IPS-20b (cell line): Measurements from ENCODE around the gene FMNL2.

Source experiments
- H3K27ac ChIP-seq: one replicate; pipeline ENCODE4 v1.5.1; 2013; ENCODE audit warnings: low read length
- H3K27me3 ChIP-seq: 2 replicates; pipeline ENCODE4 v1.6.1; 2013; ENCODE audit warnings: mild to moderate bottlenecking, low read length, inconsistent platforms; ENCODE audit not compliant: insufficient read depth
- H3K36me3 ChIP-seq: 2 replicates; pipeline ENCODE4 v1.6.1; 2013; ENCODE audit warnings: low read depth, mild to moderate bottlenecking, inconsistent platforms, low read length, moderate library complexity; ENCODE audit not compliant: insufficient read depth
- H3K4me1 ChIP-seq: 2 replicates; pipeline ENCODE4 v1.6.1; 2013; ENCODE audit warnings: mild to moderate bottlenecking, control low read depth, inconsistent platforms, low read length, moderate library complexity; ENCODE audit not compliant: insufficient read depth
- H3K4me3 ChIP-seq: 2 replicates; pipeline ENCODE4 v1.5.1; 2013; ENCODE audit warnings: mild to moderate bottlenecking, low read length, inconsistent platforms
- H3K9ac ChIP-seq: 2 replicates; pipeline ENCODE4 v1.6.1; 2013; ENCODE audit warnings: low read depth, mild to moderate bottlenecking, inconsistent platforms, low read length, moderate library complexity
- H3K9me3 ChIP-seq: 2 replicates; pipeline ENCODE4 v1.6.1; 2013; ENCODE audit warnings: mild to moderate bottlenecking, low read depth, low read length, inconsistent platforms; ENCODE audit not compliant: insufficient read depth

Gene FMNL2

DNA sequence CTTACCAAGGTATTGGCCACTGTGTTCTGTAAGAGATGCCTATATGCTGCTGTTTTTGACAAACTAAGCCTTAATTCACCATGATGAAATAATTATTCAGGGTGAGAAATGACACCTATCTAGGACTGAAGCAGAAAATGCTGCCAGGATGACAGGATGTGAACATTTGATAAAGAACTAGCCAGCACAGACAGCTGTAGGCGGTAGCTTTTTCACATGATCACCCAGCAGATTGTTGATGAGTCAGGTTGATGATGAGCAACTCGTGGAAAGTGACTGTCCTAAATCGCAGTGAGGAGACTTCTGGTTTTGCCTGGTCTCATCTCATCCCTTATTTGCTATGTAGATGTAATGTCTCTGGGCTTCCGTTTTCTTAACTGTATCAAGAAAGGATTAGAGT is 238.2 kb downstream of the FMNL2 start:
- H3K9me3 ChIP-seq, result no peaks in the 10 kb centered on the region
- H3K36me3 ChIP-seq, result no peaks in the 10 kb centered on the region
- H3K27me3 ChIP-seq, result no peaks in the 10 kb centered on the region
- no peak overlapping the region for H3K27ac ChIP-seq
- no peak overlapping the region for H3K9ac ChIP-seq
- H3K4me3 ChIP-seq, result no peak overlapping the region
- H3K4me1 ChIP-seq, result peaks cover 4% of the 10 kb centered on the region; the same call in 1 of the 2 replicates

DNA sequence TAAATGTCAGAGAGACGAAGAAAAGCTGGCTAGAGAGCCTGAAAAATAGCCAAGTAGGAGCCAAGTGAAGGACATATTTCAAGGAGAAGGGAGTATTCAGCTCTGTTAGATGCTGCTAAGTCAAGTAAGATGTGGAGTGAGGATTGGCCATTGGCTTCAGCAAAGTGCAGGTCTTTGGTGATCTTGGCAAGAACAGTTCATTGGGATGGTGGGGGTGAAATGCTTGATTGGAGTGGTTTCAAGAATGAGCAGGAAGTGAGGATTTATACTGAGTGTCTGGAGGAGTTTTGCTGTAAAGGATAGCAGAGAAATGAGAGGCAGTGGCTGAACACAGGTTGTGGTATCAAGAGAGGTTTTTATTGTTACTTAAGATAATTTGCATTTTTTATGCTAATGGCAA is 242.6 kb downstream of the FMNL2 start:
- no peaks in the 10 kb centered on the region for H3K9me3 ChIP-seq
- H3K36me3 ChIP-seq, result peaks cover 19% of the 10 kb centered on the region
- 0 out of 2 replicates have a peak, but pooled peaks cover 4% of the 10 kb centered on the region for H3K4me1 ChIP-seq
- H3K27me3 ChIP-seq, result no peaks in the 10 kb centered on the region
- no peak overlapping the region for H3K9ac ChIP-seq
- no peak overlapping the region for H3K4me3 ChIP-seq
- no peak overlapping the region for H3K27ac ChIP-seq

DNA sequence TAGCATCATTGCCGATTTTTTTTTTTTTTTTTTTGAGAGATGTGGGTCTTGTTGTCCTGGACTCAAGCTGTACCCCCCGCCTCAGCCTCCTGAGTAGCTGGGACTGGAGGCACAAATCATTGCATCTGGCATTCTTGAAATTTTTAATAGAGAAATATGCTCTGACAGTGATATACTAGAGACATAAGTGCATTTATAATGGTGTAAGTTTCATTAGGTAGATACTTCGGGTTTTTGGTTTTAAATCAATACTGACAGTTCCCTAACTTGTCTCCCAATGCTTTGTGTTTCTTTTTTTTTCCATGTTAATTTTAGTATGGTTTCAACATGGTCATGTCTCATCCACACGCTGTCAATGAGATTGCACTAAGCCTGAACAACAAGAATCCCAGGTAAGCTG is 243.6 kb downstream of the FMNL2 start:
- Histone ChIP-seq H3K27ac (no peak overlapping the region), H3K4me3 (no peak overlapping the region), H3K36me3 (peaks cover 27% of the 10 kb centered on the region), H3K27me3 (no peaks in the 10 kb centered on the region), H3K4me1 (0 out of 2 replicates have a peak, but pooled peaks cover 4% of the 10 kb centered on the region), H3K9ac (no peak overlapping the region), H3K9me3 (no peaks in the 10 kb centered on the region)

DNA sequence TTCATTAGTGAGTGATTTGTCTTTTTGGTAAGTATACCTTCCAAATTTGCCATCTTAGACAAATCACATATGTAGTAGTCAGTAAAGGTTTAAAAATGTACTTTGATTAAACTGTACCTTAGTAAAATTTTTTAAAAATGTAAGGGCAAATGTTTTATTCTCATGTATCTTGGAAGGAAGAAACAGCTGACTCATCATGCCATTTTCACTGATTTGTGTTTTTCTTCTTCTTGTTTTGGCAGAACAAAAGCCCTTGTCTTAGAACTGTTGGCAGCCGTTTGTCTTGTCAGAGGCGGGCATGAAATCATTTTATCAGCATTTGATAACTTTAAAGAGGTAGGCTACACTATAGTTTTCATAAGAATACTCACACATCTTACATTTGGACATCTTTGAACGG is 245.7 kb downstream of the FMNL2 start:
- Histone ChIP-seq H3K9ac (no peak overlapping the region), H3K4me3 (no peak overlapping the region), H3K27ac (no peak overlapping the region), H3K4me1 (0 out of 2 replicates have a peak, but pooled peaks cover 4% of the 10 kb centered on the region), H3K9me3 (no peaks in the 10 kb centered on the region), H3K36me3 (peaks cover 30% of the 10 kb centered on the region), H3K27me3 (no peaks in the 10 kb centered on the region)

DNA sequence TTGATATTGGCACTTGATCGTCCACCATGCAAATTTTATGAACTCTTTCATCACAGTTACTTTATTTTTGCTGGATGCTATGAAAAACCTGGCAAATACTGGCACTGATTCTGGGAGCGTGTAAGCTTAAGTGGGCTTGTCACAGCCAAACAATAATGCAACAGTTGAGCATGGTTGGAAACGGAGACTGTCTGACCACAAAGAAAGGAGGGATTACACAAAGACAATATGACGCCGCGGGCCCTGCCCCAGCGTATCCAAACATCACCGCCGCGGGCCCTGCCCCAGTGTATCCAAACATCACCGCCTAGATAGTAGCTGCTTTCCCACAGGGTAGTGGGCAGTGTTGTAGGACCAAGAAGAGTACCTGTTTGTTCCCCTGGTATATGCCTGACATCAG is 246.4 kb downstream of the FMNL2 start:
- H3K9ac ChIP-seq, result no peak overlapping the region
- H3K9me3 ChIP-seq, result no peaks in the 10 kb centered on the region
- H3K4me1 ChIP-seq, result 0 out of 2 replicates have a peak, but pooled peaks cover 4% of the 10 kb centered on the region
- H3K4me3 ChIP-seq, result no peak overlapping the region
- H3K36me3 ChIP-seq, result peaks cover 30% of the 10 kb centered on the region
- no peaks in the 10 kb centered on the region for H3K27me3 ChIP-seq
- no peak overlapping the region for H3K27ac ChIP-seq

DNA sequence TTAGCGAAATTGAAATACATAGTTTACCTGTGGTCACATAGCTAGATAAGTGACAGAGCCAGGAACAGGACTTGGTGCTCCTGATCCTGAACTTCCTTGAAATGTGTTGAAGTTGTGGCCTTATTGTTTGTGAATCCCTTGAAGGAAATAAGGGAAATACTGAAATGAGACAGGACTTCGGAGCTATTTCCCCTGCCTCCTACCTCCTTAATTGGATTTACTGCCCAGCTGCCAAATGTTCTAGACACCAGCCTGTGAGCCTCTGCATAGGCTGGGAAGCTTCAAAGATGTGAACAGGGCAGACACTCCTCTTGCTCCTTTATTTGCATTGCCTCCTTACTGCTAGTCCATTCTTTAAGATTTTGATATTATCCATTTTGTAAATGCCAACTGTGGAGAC is 247.1 kb downstream of the FMNL2 start:
- Histone ChIP-seq H3K36me3 (peaks cover 30% of the 10 kb centered on the region), H3K27ac (no peak overlapping the region), H3K9ac (no peak overlapping the region), H3K9me3 (no peaks in the 10 kb centered on the region), H3K4me3 (no peak overlapping the region), H3K4me1 (0 out of 2 replicates have a peak, but pooled peaks cover 4% of the 10 kb centered on the region), H3K27me3 (no peaks in the 10 kb centered on the region)

DNA sequence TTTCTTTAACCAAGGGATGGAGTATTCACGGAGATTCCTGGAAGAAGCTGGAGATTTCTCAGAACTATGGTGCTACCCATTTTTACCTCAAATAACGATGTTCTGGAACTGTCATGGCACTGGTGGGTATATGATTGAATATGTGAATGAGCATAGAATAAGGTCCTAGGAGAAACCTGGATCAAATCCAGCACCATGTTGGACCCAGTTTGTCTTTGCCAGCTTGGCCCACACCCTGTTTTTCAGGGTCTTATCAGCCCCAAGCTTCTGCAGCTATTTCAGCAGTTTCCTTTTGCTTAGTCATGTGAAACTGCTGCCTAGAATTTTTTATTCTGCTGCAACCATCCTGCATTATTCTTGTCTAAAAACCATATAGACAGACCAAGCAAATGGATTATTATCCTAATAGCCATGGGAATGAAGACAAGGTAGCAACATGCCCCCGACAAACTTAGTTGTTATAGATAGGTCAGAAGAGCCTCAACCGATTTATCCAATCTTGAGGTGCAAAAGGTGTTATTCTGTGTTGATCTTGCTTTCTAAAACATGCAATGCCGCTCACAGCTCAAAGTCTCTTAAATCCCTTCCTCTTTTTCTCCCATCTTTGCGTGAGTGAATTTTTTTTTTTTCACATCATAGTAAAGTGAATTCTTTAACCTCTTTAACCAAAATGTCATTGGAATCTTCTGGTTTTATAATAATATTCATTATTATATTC is 248.7 kb downstream of the FMNL2 start:
- no peaks in the 10 kb centered on the region for H3K9me3 ChIP-seq
- no peak overlapping the region for H3K9ac ChIP-seq
- no peak overlapping the region for H3K27ac ChIP-seq
- no peaks in the 10 kb centered on the region for H3K4me1 ChIP-seq
- no peak overlapping the region for H3K4me3 ChIP-seq
- no peaks in the 10 kb centered on the region for H3K27me3 ChIP-seq
- peaks cover 30% of the 10 kb centered on the region for H3K36me3 ChIP-seq

DNA sequence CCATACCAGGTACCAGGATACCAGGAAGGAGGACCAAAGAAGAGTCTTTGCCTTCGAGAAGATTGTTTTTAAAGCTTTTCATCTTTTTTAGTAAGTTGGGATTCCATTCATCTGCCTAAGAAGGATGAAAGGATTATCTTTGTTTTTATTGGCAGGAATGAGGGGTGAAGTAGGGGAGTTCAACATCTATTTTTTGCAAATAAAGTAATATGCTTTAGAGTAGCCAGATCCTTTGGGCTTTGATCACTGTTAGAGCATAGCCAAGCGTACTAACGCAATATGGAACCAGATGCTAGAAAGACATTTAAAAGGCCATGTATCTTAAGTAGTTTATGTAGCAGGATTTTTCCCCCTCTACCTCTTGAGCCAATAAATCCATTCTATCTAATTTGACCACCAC is 249.3 kb downstream of the FMNL2 start:
- H3K27me3 ChIP-seq, result no peaks in the 10 kb centered on the region
- no peak overlapping the region for H3K4me3 ChIP-seq
- peaks cover 26% of the 10 kb centered on the region for H3K36me3 ChIP-seq
- H3K9ac ChIP-seq, result no peak overlapping the region
- no peaks in the 10 kb centered on the region for H3K9me3 ChIP-seq
- H3K27ac ChIP-seq, result no peak overlapping the region
- H3K4me1 ChIP-seq, result no peaks in the 10 kb centered on the region

DNA sequence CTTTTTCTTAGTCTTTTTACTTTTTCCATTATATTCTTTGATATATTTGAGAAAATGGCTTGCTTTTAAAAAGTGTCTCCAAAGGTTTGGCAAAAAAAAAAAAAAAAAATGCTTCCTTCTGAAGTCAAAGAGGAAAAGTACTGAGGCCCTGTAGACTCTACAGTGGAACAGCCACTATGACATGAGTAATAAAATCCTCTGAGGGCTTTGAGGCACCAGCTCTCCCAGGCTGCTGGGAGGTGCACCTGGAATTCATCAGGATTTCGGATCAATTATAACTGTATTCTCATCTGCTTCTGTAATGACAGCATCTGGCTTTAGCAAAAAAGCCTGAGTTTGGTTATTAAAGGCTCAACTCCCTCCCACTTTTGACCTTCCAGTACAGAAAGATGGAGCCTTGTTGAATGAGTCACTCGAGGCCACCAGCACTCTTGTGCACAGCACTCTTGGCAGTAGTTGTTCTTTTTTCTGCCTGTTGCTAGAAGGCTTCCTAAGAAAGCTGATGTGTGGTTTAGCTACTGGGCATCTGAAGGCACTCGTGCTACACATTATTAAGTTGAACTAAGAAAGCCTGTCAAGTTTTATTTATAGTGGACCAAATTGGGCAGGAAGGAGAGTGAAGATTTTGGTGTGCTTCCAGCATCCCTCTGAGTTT is 251.0 kb downstream of the FMNL2 start:
- Histone ChIP-seq H3K36me3 (peaks cover 20% of the 10 kb centered on the region), H3K4me1 (no peaks in the 10 kb centered on the region)

DNA sequence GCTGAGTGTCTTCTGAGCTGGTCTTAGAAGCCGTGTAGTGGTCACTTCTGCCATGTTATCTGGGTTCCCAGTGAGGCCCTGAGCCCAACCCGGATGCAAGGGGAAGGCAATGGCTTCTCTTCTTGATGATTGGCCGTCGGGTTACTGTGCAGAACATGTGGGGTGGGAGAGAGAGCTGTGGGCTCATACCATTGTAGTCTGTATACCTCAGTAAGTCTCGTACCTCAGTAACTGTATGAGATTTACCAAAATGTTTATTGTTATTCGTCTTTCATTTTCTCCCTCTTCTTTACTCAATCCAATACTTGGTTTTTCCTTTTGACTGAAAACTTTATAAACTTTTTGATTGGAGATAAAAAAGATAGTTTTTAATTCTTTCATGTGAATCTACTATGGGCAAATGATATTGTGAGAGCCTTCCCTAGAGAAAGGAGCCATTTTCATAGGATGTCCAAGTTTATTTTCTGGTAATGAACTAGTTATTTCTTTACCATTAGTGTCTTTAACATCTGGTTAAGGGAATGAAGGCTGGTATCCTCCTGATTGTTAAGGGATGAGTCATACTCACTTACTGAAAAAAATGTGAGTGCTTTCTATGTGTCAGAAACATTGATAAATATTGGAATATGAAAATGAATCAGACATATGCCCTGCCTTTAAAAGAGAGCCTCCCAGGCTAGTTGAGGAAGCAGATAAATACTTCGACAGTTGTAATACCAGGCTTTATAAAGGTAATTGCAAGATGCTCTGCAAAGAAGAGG is 252.4 kb downstream of the FMNL2 start:
- H3K9ac ChIP-seq, result no peak overlapping the region
- H3K36me3 ChIP-seq, result peaks cover 11% of the 10 kb centered on the region; the same call in 1 of the 2 replicates
- H3K27me3 ChIP-seq, result no peaks in the 10 kb centered on the region
- H3K27ac ChIP-seq, result no peak overlapping the region
- H3K9me3 ChIP-seq, result no peaks in the 10 kb centered on the region
- no peak overlapping the region for H3K4me3 ChIP-seq
- H3K4me1 ChIP-seq, result no peaks in the 10 kb centered on the region

More for the DNA sequence above, 251.0 kb downstream of the FMNL2 start:
- H3K9ac ChIP-seq, result no peak overlapping the region
- H3K27ac ChIP-seq, result no peak overlapping the region
- no peaks in the 10 kb centered on the region for H3K27me3 ChIP-seq
- no peak overlapping the region for H3K4me3 ChIP-seq
- H3K9me3 ChIP-seq, result no peaks in the 10 kb centered on the region

DNA sequence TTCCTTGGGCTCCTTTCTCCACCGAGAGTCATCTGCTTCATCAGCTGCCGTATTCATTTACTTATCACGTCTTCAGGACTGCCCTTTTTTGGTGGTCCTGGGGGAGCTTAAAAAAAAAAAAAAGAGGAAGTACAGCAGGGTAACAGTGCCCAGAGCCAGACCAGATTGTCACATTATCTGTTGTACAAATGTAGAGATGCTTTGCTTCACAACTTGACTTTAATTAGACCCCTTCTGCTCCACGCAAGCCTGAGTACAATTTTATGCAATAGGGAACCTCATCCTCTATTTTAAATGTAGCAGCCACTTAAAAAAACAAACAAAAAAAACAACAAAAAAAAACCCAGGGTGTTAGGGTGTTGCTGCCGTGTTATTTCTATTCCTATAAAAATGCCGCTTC is 254.0 kb downstream of the FMNL2 start:
- no peaks in the 10 kb centered on the region for H3K9me3 ChIP-seq
- H3K27ac ChIP-seq, result no peak overlapping the region
- H3K4me1 ChIP-seq, result no peaks in the 10 kb centered on the region
- no peak overlapping the region for H3K4me3 ChIP-seq
- H3K27me3 ChIP-seq, result no peaks in the 10 kb centered on the region
- H3K9ac ChIP-seq, result no peak overlapping the region
- H3K36me3 ChIP-seq, result no peaks in the 10 kb centered on the region
